Neural crest cell (in vitro differentiated cells): ENCODE results near the gene RIBC2. TPM values are rescaled to one million over a fixed set of nuclear protein-coding genes. Genes with fewer than 3 reads are reported as not detected.
A peak's percentile ranks its signal among the peaks of the same experiment; 100 is the strongest.
"Not testable (repeated sequence)": the region's sequence is repeated elsewhere in the genome, so short reads cannot be mapped to it uniquely, and the experiment has no call there.

Source experiments
- DNase-seq: peaks from one replicate; pipeline ENCODE4 v3.0.0; 2021; ENCODE audit warnings: low read depth, mixed read lengths, low spot score
- H3K27ac Mint-ChIP-seq: one replicate; pipeline ENCODE4 v1.8.0; 2021; ENCODE audit warnings: mild to moderate bottlenecking, mixed read lengths; ENCODE audit not compliant: unreplicated experiment
- H3K27me3 Mint-ChIP-seq: 2 replicates; pipeline ENCODE4 v1.8.0; 2021; ENCODE audit warnings: low read depth, mild to moderate bottlenecking, mixed read lengths
- H3K36me3 Mint-ChIP-seq: 2 replicates; pipeline ENCODE4 v1.8.0; 2021; ENCODE audit warnings: low read depth, mild to moderate bottlenecking, mixed read lengths
- H3K4me1 Mint-ChIP-seq: 2 replicates; pipeline ENCODE4 v1.8.0; 2021; ENCODE audit warnings: mixed read lengths
- H3K4me3 Mint-ChIP-seq: one replicate; pipeline ENCODE4 v1.8.0; 2021; ENCODE audit warnings: mild to moderate bottlenecking, mixed read lengths
- H3K9me3 Mint-ChIP-seq: 2 replicates; pipeline ENCODE4 v1.8.0; 2021; ENCODE audit warnings: mixed read lengths
- total RNA-seq: library from RNA; stranded (reverse); gene quantifications from 2 replicates; pipeline ENCODE4 v1.2.1, GENCODE V29; 2021
- TF ChIP-seq, protein P1 (sequence below): fragments of 200-600 bp; sonication (generic); conservative IDR thresholded peaks from 2 replicates; pipeline ENCODE4 v1.5.0; 2021; ENCODE audit warnings: antibody characterized with exemption, mild to moderate bottlenecking

The RIBC2 gene
- total RNA-seq, 1 donor from 2014 or later = 7.6 TPM

DNA sequence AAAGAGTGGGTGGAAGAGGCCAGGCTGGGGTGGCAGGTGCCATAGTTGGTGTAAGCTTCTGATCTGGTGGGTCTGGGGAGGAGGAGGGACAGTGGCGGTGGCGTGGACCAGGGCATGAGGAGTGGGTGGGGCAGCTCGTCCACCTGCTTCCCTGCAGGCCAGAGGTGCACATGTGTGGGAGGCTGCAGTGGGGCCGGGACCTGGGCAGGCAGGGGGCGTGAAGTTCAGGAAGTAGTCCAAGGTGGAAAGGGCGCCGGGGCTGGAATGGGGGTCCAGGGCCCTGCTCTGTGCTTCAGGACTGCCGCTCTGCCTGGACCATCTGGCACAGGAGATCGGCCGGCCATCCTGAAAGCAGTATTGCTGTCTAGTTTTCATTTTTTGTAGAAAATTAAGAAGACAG lies 15.9 kb downstream of the RIBC2 start:
- H3K9me3 Mint-ChIP-seq = peaks cover 6% of the 10 kb centered on the region
- TF ChIP-seq, protein P1, sequence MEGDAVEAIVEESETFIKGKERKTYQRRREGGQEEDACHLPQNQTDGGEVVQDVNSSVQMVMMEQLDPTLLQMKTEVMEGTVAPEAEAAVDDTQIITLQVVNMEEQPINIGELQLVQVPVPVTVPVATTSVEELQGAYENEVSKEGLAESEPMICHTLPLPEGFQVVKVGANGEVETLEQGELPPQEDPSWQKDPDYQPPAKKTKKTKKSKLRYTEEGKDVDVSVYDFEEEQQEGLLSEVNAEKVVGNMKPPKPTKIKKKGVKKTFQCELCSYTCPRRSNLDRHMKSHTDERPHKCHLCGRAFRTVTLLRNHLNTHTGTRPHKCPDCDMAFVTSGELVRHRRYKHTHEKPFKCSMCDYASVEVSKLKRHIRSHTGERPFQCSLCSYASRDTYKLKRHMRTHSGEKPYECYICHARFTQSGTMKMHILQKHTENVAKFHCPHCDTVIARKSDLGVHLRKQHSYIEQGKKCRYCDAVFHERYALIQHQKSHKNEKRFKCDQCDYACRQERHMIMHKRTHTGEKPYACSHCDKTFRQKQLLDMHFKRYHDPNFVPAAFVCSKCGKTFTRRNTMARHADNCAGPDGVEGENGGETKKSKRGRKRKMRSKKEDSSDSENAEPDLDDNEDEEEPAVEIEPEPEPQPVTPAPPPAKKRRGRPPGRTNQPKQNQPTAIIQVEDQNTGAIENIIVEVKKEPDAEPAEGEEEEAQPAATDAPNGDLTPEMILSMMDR = no peak
- no peaks in the 10 kb centered on the region for H3K27me3 Mint-ChIP-seq

DNA sequence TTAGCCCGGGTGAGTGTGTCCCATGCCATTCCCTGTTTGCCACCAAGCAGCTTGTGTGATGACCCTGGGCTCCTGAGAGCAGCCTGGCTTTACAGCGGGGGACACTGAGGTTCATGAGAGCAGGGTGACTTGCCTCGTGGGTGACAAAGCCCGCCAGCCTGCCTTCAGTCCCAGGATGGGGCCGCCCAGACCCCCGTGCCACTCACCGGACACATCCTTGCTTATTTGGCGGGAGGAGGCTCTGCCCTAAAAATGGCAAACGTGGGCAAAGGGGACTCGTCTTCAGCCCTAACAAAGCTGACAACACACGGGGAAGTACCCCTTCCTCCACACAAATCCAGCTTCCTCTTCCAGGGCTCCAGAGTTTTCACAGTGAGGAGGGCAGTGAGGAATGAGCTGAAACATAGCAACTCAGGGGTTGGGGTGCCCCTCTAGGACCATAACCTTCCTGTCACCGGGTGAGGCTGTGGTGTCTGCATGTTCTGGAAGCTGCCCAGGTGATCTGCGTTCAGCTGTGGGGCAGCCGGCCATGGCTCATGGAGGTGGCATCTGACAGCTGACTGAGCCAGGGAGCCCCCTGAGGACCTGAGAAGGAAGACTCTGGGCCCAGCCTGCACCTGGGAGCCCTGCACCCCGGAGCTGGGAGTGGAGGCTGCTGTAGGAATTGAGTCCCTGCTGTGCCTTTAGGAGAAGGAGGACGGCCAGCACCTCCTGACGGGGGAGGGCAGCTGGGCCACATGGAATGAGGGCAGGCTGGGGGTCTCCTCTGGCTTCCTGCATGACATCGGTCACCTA lies 16.7 kb downstream of the RIBC2 start:
- Mint-ChIP-seq H3K4me3 (no peak overlapping the region), H3K9me3 (peaks cover 6% of the 10 kb centered on the region), H3K36me3 (peaks cover 4% of the 10 kb centered on the region), H3K4me1 (peaks cover 3% of the 10 kb centered on the region), H3K27ac (no peak overlapping the region), H3K27me3 (no peaks in the 10 kb centered on the region)
- no peak for DNase-seq
- TF ChIP-seq, protein P1 = no peak

More for the DNA sequence above, 15.9 kb downstream of the RIBC2 start:
- peaks cover 4% of the 10 kb centered on the region for H3K36me3 Mint-ChIP-seq
- peak overlapping the region; percentile 14 for H3K27ac Mint-ChIP-seq
- DNase-seq = no peak
- no peaks in the 10 kb centered on the region for H3K4me1 Mint-ChIP-seq
- no peak overlapping the region for H3K4me3 Mint-ChIP-seq

DNA sequence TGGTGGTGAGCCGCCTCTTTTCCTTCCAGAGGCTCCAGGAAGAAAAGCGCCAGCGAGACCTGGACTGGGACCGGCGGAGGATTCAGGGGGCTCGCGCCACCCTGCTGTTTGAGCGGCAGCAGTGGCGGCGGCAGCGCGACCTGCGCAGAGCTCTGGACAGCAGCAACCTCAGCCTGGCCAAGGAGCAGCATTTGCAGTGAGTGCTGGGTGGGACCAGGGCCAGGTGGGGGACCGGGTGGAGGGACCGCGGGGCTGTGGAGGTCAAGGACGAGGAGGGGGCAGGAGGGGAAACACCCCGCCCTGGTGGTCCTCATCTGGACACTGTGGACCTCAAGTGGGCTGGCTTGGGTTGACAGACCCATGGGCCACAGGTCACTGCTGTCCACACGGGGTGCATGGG lies 17.4 kb downstream of the RIBC2 start:
- H3K9me3 Mint-ChIP-seq = peaks cover 6% of the 10 kb centered on the region
- no peak overlapping the region for H3K27ac Mint-ChIP-seq
- peaks cover 4% of the 10 kb centered on the region for H3K36me3 Mint-ChIP-seq
- TF ChIP-seq, protein P1 = no peak
- no peak overlapping the region for H3K4me3 Mint-ChIP-seq
- no peaks in the 10 kb centered on the region for H3K27me3 Mint-ChIP-seq
- H3K4me1 Mint-ChIP-seq = peaks cover 10% of the 10 kb centered on the region
- no peak for DNase-seq

DNA sequence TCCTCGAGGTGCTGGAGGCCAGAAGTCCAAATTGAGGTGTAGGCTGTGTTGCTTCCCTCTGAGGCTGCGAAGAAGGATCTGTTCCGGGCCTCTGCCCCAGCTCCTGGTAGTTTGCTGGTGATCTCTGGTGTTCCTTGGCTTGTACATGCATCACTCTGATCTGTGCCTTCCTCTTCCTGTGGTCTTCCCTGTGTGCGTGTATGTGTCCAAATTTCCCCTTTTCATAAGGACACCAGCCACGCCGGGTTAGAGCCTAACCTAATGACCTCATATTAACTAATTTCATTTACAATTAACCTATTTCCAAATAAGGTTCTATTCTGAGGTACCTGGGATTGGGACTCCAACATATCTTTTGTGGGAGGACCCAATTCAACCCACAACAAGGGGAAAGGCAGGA lies 21.5 kb downstream of the RIBC2 start:
- TF ChIP-seq, protein P1 = no peak
- DNase-seq = no peak
- Mint-ChIP-seq H3K4me3 (no peak overlapping the region), H3K4me1 (peaks cover 15% of the 10 kb centered on the region), H3K9me3 (no peaks in the 10 kb centered on the region), H3K27ac (peak overlapping the region; percentile 79), H3K36me3 (no peaks in the 10 kb centered on the region), H3K27me3 (no peaks in the 10 kb centered on the region)

DNA sequence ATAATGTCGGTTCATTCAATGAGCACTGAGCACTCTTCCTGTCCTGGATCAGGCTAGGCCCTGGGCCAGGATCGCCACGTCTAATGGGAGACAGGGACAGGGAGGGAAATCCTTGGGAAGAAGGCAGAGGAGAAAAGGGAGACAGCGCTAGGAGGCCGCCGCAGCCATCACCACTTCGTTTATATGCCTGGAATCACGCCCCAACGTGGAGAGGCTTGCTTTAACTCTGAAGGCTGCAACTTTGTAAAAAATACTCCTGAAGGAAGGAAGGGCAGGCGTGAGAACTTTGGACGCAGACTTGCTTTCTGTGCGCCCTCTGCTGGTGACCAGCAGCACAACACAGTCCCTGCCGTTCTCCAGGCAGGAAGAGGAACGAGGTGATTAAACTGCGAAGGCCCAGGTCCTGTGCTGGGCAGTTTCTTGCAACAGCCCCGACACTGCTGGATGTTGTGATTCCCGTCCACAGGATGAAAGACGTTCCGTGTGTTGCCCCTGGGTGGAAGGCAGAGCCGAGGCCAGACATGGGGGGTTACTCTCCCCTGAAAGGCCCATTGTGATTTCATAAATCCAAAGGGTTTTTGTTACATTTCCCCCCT lies 22.1 kb downstream of the RIBC2 start:
- Mint-ChIP-seq H3K27ac (peak overlapping the region; percentile 79), H3K36me3 (no peaks in the 10 kb centered on the region), H3K9me3 (no peaks in the 10 kb centered on the region), H3K27me3 (no peaks in the 10 kb centered on the region), H3K4me1 (peaks cover 15% of the 10 kb centered on the region), H3K4me3 (no peak overlapping the region)
- TF ChIP-seq, protein P1 = peak; percentile 98
- DNase-seq = peak; percentile 91

DNA sequence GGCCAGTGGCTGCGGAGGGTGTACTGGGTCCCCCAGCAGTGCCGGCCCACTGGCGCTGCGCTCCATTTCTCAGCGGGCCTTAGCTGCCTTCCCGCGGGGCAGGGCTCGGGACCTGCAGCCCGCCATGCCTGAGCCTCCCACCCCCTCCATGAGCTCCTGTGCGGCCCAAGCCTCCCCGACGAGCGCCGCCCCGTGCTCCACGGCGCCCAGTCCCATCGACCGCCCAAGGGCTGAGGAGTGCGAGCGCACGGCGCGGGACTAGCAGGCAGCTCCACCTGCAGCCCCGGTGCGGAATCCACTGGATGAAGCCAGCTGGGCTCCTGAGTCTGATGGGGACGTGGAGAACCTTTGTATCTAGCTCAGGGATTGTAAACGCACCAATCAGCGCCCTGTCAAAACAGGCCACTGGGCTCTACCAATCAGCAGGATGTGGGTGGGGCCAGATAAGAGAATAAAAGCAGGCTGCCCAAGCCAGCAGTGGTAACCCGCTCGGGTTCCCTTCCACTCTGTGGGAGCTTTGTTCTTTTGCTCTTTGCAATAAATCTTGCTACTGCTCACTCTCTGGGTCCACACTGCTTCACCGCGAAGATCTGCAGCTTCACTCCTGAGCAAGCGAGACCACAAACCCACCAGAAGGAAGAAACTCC lies 23.5 kb downstream of the RIBC2 start:
- H3K4me1 Mint-ChIP-seq = peaks cover 18% of the 10 kb centered on the region
- not testable (repeated sequence) for H3K4me3 Mint-ChIP-seq, H3K27me3 Mint-ChIP-seq, H3K36me3 Mint-ChIP-seq, DNase-seq, H3K27ac Mint-ChIP-seq, H3K9me3 Mint-ChIP-seq
